SU-DHL-6 (cell line): ENCODE data around the gene ATP11A.

Experiments
- CTCF ChIP-seq: fragments of 200-600 bp; sonication (generic); IDR thresholded peaks from one replicate; pipeline ENCODE4 v1.5.1; 2017; ENCODE audit warnings: antibody characterized with exemption, mild to moderate bottlenecking, low read length, moderate library complexity; ENCODE audit not compliant: insufficient read depth, poor library complexity, severe bottlenecking
- EZH2phosphoT487 ChIP-seq: fragments of 200-600 bp; sonication (generic), shearing (Covaris generic); conservative IDR thresholded peaks from 2 replicates; pipeline ENCODE4 v1.6.1; 2018; ENCODE audit warnings: mild to moderate bottlenecking, antibody characterized with exemption, low read length, moderate library complexity, mixed read lengths

DNA sequence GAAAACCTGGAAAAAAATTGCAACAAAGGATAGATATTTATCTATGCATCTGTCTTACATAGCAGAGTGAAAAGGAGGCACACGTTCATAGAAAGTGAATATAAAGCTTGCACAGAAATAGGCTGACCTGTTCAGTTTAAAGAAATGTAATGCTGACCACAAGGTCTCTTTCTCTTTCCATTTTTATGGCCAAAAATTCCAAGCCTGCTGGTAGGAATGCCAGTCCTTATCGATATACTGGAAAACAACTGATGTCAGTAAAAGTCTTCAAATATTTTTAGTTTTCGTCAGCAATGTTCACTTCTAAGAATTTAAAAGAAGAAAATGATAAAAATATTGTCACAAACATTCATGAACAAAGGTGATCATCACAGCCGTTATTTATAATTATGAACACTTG lies 220.2 kb downstream of the ATP11A start:
- TF ChIP-seq CTCF = no peak
- no peak for TF ChIP-seq EZH2phosphoT487
